HL-60 (cell line): ENCODE measurements around the gene GRIA1.

ENCODE experiments used
- DNase-seq, 2 experiments: peaks; one replicate each; pipeline ENCODE4 v3.0.0-alpha.2; 2010 to 2020; ENCODE audit warnings: low read depth in 1 of 2, low spot score in 1 of 2
- H3K27ac ChIP-seq: fragments of 250-450 bp; sonication (Bioruptor Pico); replicated peaks from 2 replicates; pipeline ENCODE4 v1.5.1; 2020; ENCODE audit warnings: mild to moderate bottlenecking, moderate library complexity
- H3K27me3 ChIP-seq: fragments of 250-450 bp; sonication (Bioruptor Pico); 2 replicates; pipeline ENCODE4 v1.5.1; 2021; ENCODE audit warnings: mild to moderate bottlenecking, moderate library complexity; ENCODE audit not compliant: insufficient read depth, poor library complexity, severe bottlenecking
- H3K4me3 ChIP-seq: replicated peaks from 2 replicates; pipeline ENCODE4 v1.5.1; 2011; ENCODE audit warnings: mild to moderate bottlenecking, control low read depth, low read length; ENCODE audit not compliant: insufficient read depth
- CTCF ChIP-seq: IDR thresholded peaks from one replicate; pipeline ENCODE4 v1.5.1; 2011; ENCODE audit warnings: low read length, control low read depth, inconsistent platforms; ENCODE audit not compliant: insufficient read depth
- GABPA ChIP-seq: IDR thresholded peaks from 2 replicates; pipeline ENCODE4 v1.6.1; 2012; ENCODE audit warnings: low read depth
- POLR2AphosphoS5 ChIP-seq: IDR thresholded peaks from 2 replicates; pipeline ENCODE4 v1.6.1; 2012; ENCODE audit warnings: low read depth
- REST ChIP-seq: IDR thresholded peaks from 2 replicates; pipeline ENCODE4 v1.6.1; 2012; ENCODE audit warnings: low read depth; ENCODE audit not compliant: insufficient replicate concordance
- SPI1 ChIP-seq: IDR thresholded peaks from 2 replicates; pipeline ENCODE4 v1.6.1; 2012; ENCODE audit warnings: low read depth, mild to moderate bottlenecking, borderline replicate concordance

GRIA1 gene

GRCh38 chr5:153796527-153796926 lies 306.1 kb downstream of the GRIA1 start:
- H3K27ac ChIP-seq = no peak overlapping the region
- TF ChIP-seq REST (no peak), POLR2AphosphoS5 (no peak), GABPA (no peak), CTCF (no peak), SPI1 (no peak)
- no peaks in the 10 kb centered on the region for H3K27me3 ChIP-seq
- DNase-seq = no peak
- H3K4me3 ChIP-seq = no peak overlapping the region

GRCh38 chr5:153797484-153797883 lies 307.0 kb downstream of the GRIA1 start:
- no peak for DNase-seq
- no peaks in the 10 kb centered on the region for H3K27me3 ChIP-seq
- H3K4me3 ChIP-seq = no peak overlapping the region
- no peak overlapping the region for H3K27ac ChIP-seq
- TF ChIP-seq GABPA (no peak), CTCF (no peak), SPI1 (no peak), POLR2AphosphoS5 (no peak), REST (no peak)

- TF ChIP-seq CTCF (no peak), SPI1 (no peak), POLR2AphosphoS5 (no peak), GABPA (no peak), REST (no peak)
- Histone ChIP-seq H3K27ac (no peak overlapping the region), H3K4me3 (no peak overlapping the region), H3K27me3 (no peaks in the 10 kb centered on the region)
- no peak for DNase-seq
Observed at GRCh38 chr5:153798830-153799229, 308.4 kb downstream of the GRIA1 start.
